HCT116 (cell line): Measurements from ENCODE around the gene IFITM5. TPM values are rescaled to one million over a fixed set of nuclear protein-coding genes. Genes with fewer than 3 reads are reported as not detected.
A peak's percentile ranks its signal among the peaks of the same experiment; 100 is the strongest.

ENCODE experiments used
- ATAC-seq: fragments of 200-7000 bp; cut with Tn5 transposase; 2 replicates; pipeline ENCODE4 v1.9.1; 2020; ENCODE audit warnings: mild to moderate bottlenecking, moderate library complexity
- BruUV-seq: library from RNA; stranded (reverse); fragments of 400-500 nt; replicated peaks from 2 replicates; lab custom pipeline; 2021; lab: Mats Ljungman, UMichigan
- CTCF ChIA-PET: fragments of 300-600 bp; sonication (Branson Sonifier 250); formaldehyde crosslinking; loops from one replicate; lab custom pipeline; 2021; ENCODE audit warnings: antibody characterized with exemption; lab: Charles Lee
- POLR2A ChIA-PET: fragments of 300-600, 350-600 bp; sonication (Branson Sonifier 250); formaldehyde crosslinking; loops from one replicate; lab custom pipeline; 2021; ENCODE audit warnings: antibody characterized with exemption; lab: Charles Lee
- RAD21 ChIA-PET, 2 experiments: fragments of 300-600 bp; sonication (Branson Sonifier 250); formaldehyde crosslinking; loops; one replicate each; lab custom pipeline; 2023; ENCODE audit warnings: low total read pairs in 2 of 2; ENCODE audit not compliant: uncharacterized antibody in 2 of 2, unreplicated experiment in 2 of 2, low non-redundant PET in 1 of 2; lab: Charles Lee
- DNase-seq: peaks from one replicate; pipeline ENCODE4 v3.0.0-alpha.2; 2010; ENCODE audit warnings: low read depth, low spot score
- H2AFZ ChIP-seq: fragments of 200-600 bp; shearing (Covaris generic), sonication (generic); 2 replicates; pipeline ENCODE4 v1.6.1; 2017; ENCODE audit warnings: low read depth, mixed run types, mixed read lengths, antibody characterized with exemption, low read length; ENCODE audit not compliant: poor library complexity, severe bottlenecking
- H3K27ac ChIP-seq: 2 replicates; pipeline ENCODE4 v1.5.1; 2012; ENCODE audit warnings: low read depth, low read length
- H3K27me3 ChIP-seq: fragments of 200-600 bp; sonication (generic); 2 replicates; pipeline ENCODE4 v1.6.1; 2016; ENCODE audit warnings: mixed run types, low read length, mixed read lengths; ENCODE audit not compliant: insufficient read depth
- H3K36me3 ChIP-seq, 2 experiments: fragments of 200-500 bp in 1 of 2; fragments of 200-600 bp in 1 of 2; sonication (Bioruptor generic) in 1 of 2; sonication (generic) in 1 of 2; 2 replicates each; pipeline versions ENCODE4 v1.5.1 to v1.6.1; 2014 to 2016; ENCODE audit warnings: low read length in 2 of 2, inconsistent platforms in 1 of 2, mixed read lengths in 1 of 2, mixed run types in 1 of 2; ENCODE audit not compliant: insufficient read depth in 2 of 2, control insufficient read depth in 1 of 2
- H3K4me1 ChIP-seq, 2 experiments: fragments of 200-600 bp in 1 of 2; sonication (generic) in 1 of 2; 2 replicates each; pipeline versions ENCODE4 v1.5.1 to v1.6.1; 2012 to 2017; ENCODE audit warnings: low read length in 2 of 2, inconsistent platforms in 1 of 2, mild to moderate bottlenecking in 1 of 2, mixed read lengths in 1 of 2, mixed run types in 1 of 2, moderate library complexity in 1 of 2; ENCODE audit not compliant: insufficient read depth in 2 of 2, control insufficient read depth in 1 of 2
- H3K4me2 ChIP-seq: fragments of 200-600 bp; sonication (generic); 2 replicates; pipeline ENCODE4 v1.6.1; 2017; ENCODE audit warnings: mixed run types, low read length, mixed read lengths
- H3K4me3 ChIP-seq, 2 experiments: fragments of 200-600 bp in 1 of 2; sonication (generic) in 1 of 2; replicated peaks in 1 of 2; 2 replicates each; pipeline ENCODE4 v1.5.1; 2011 to 2016; ENCODE audit warnings: low read length in 2 of 2, control low read depth in 1 of 2, low read depth in 1 of 2, mild to moderate bottlenecking in 1 of 2, mixed read lengths in 1 of 2, mixed run types in 1 of 2
- H3K79me2 ChIP-seq: fragments of 200-600 bp; sonication (generic); 2 replicates; pipeline ENCODE4 v1.6.1; 2017; ENCODE audit warnings: mild to moderate bottlenecking, mixed run types, low read length, moderate library complexity, mixed read lengths; ENCODE audit not compliant: insufficient read depth
- H3K9ac ChIP-seq: fragments of 200-600 bp; sonication (generic); 2 replicates; pipeline ENCODE4 v1.6.1; 2016; ENCODE audit warnings: low read length, mixed read lengths
- H3K9me2 ChIP-seq: fragments of 200-600 bp; sonication (generic), shearing (Covaris generic); 2 replicates; pipeline ENCODE4 v1.6.1; 2017; ENCODE audit warnings: mixed run types, mild to moderate bottlenecking, moderate library complexity; ENCODE audit not compliant: insufficient read depth
- H3K9me3 ChIP-seq, 2 experiments: fragments of 200-500 bp in 1 of 2; fragments of 200-600 bp in 1 of 2; sonication (Bioruptor generic) in 1 of 2; sonication (generic) in 1 of 2; 2 replicates each; pipeline ENCODE4 v1.6.1; 2014 to 2017; ENCODE audit warnings: low read length in 2 of 2, mixed read lengths in 2 of 2, inconsistent platforms in 1 of 2, low read depth in 1 of 2, mild to moderate bottlenecking in 1 of 2, mixed run types in 1 of 2, moderate library complexity in 1 of 2; ENCODE audit not compliant: control insufficient read depth in 1 of 2, insufficient read depth in 1 of 2
- H4K20me1 ChIP-seq: fragments of 200-600 bp; sonication (generic), shearing (Covaris generic); 2 replicates; pipeline ENCODE4 v1.6.1; 2017; ENCODE audit warnings: mixed run types, mild to moderate bottlenecking, moderate library complexity; ENCODE audit not compliant: insufficient read depth
- CBX3 ChIP-seq: IDR thresholded peaks from 2 replicates; pipeline ENCODE4 v1.6.1; 2012; ENCODE audit warnings: low read depth
- CEBPB ChIP-seq: IDR thresholded peaks from 2 replicates; pipeline ENCODE4 v1.6.1; 2012; ENCODE audit warnings: low read depth
- CTCF ChIP-seq, 3 experiments: fragments of 200-600 bp in 1 of 3; sonication (generic) in 1 of 3; IDR thresholded peaks in 2 of 3; conservative IDR thresholded peaks in 1 of 3; 2 replicates each; pipeline ENCODE4 v1.5.1; 2012 to 2017; ENCODE audit warnings: low read depth in 2 of 3, low read length in 2 of 3, antibody characterized with exemption in 1 of 3, borderline replicate concordance in 1 of 3, control low read depth in 1 of 3, mild to moderate bottlenecking in 1 of 3, mixed read lengths in 1 of 3, mixed run types in 1 of 3, moderate library complexity in 1 of 3; ENCODE audit not compliant: insufficient read depth in 1 of 3
- ELF1 ChIP-seq: IDR thresholded peaks from 2 replicates; pipeline ENCODE4 v1.6.1; 2012; ENCODE audit warnings: low read depth, borderline replicate concordance
- EZH2phosphoT487 ChIP-seq: fragments of 200-600 bp; IDR thresholded peaks from 2 replicates; pipeline ENCODE4 v1.6.1; 2018; ENCODE audit warnings: antibody characterized with exemption, borderline replicate concordance
- FOSL1 ChIP-seq: IDR thresholded peaks from 2 replicates; pipeline ENCODE4 v1.6.1; 2012; ENCODE audit warnings: low read depth
- JUND ChIP-seq: IDR thresholded peaks from 2 replicates; pipeline ENCODE4 v1.6.1; 2012
- POLR2A ChIP-seq: IDR thresholded peaks from 2 replicates; pipeline ENCODE4 v1.7.0; 2011; ENCODE audit warnings: borderline replicate concordance; ENCODE audit not compliant: insufficient read depth, insufficient read length; ENCODE audit errors: extremely low read depth
- SIN3A ChIP-seq: IDR thresholded peaks from 2 replicates; pipeline ENCODE4 v1.6.1; 2012; ENCODE audit warnings: low read depth
- YY1 ChIP-seq: IDR thresholded peaks from 2 replicates; pipeline ENCODE4 v1.6.1; 2011; ENCODE audit warnings: low read length, low read depth, moderate library complexity, mild to moderate bottlenecking; ENCODE audit not compliant: insufficient replicate concordance; ENCODE audit errors: extremely low read depth
- ZFX ChIP-seq: fragments of 450-650 bp; IDR thresholded peaks from 2 replicates; pipeline ENCODE4 v1.6.1; 2017
- intact Hi-C: fragments of 100-400 bp; cut with micrococcal nuclease; formaldehyde crosslinking; loops from 2 replicates; pipeline ENCODE4 v1.10.0; 2022
- total RNA-seq: library from RNA; stranded (reverse); gene quantifications from one replicate; pipeline ENCODE4 v1.2.1, GENCODE V29; 2021; ENCODE audit not compliant: unreplicated experiment
- TF ChIP-seq, protein P1 (sequence below): IDR thresholded peaks from 2 replicates; pipeline ENCODE4 v1.6.1; 2011; ENCODE audit warnings: mild to moderate bottlenecking, low read length, moderate library complexity; ENCODE audit not compliant: insufficient replicate concordance; ENCODE audit errors: extremely low read depth
- TF ChIP-seq, protein P2 (sequence below): IDR thresholded peaks from 2 replicates; pipeline ENCODE4 v1.6.1; 2012

IFITM5 gene
- total RNA-seq, 1 experiment from 2014 or later: not detected

DNA sequence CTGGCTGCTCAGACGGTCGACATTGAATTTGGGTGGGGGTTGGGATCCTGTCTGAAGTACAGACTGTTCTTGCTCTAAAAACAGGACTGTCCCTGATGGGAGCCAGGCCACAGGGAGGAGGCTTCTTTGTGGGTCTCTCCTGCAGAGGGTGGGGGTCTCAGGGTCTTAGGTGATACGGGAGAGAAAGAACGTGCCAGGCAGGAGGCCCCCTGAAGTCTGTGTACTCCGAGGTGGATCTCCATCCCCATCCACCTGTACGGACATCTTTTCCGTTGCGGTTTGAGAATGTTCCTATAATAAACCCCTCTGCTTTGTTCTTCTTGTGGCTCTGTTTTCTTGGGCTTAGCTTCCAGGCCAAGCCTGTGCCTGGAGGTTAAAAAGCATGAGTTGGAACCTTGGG, 46.7 kb downstream of the IFITM5 start:
- no peak for ATAC-seq
- no peak for TF ChIP-seq SIN3A
- TF ChIP-seq, protein P1, sequence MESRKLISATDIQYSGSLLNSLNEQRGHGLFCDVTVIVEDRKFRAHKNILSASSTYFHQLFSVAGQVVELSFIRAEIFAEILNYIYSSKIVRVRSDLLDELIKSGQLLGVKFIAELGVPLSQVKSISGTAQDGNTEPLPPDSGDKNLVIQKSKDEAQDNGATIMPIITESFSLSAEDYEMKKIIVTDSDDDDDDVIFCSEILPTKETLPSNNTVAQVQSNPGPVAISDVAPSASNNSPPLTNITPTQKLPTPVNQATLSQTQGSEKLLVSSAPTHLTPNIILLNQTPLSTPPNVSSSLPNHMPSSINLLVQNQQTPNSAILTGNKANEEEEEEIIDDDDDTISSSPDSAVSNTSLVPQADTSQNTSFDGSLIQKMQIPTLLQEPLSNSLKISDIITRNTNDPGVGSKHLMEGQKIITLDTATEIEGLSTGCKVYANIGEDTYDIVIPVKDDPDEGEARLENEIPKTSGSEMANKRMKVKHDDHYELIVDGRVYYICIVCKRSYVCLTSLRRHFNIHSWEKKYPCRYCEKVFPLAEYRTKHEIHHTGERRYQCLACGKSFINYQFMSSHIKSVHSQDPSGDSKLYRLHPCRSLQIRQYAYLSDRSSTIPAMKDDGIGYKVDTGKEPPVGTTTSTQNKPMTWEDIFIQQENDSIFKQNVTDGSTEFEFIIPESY: no peak
- no peak for TF ChIP-seq JUND
- TF ChIP-seq YY1: no peak
- TF ChIP-seq ELF1: no peak
- no peak for TF ChIP-seq CBX3
- TF ChIP-seq, protein P2, sequence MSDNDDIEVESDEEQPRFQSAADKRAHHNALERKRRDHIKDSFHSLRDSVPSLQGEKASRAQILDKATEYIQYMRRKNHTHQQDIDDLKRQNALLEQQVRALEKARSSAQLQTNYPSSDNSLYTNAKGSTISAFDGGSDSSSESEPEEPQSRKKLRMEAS: no peak
- no peak for TF ChIP-seq CTCF (IDR thresholded peaks at IDR 0.05 in 2 of 3, conservative IDR thresholded peaks at IDR 0.05 in 1 of 3; ENCODE audit: borderline replicate concordance in 1 of 3, insufficient read depth in 1 of 3, low read depth in 2 of 3, low read length in 2 of 3)
- TF ChIP-seq FOSL1: no peak
- TF ChIP-seq ZFX: no peak
- TF ChIP-seq EZH2phosphoT487: no peak
- no peak for TF ChIP-seq CEBPB
- no peak for TF ChIP-seq POLR2A
- TF ChIP-seq, all 23 proteins: peak for 0
- Histone ChIP-seq H3K9me2 (no peaks in the 10 kb centered on the region), H3K9me3 (no peaks in the 10 kb centered on the region), H3K27me3 (no peaks in the 10 kb centered on the region), H3K4me3 (no peak overlapping the region), H3K36me3 (peaks cover 44 to 48% of the 10 kb centered on the region in 2 experiments), H2AFZ (no peak overlapping the region), H4K20me1 (no peaks in the 10 kb centered on the region), H3K27ac (no peak overlapping the region), H3K4me1 (no peaks in the 10 kb centered on the region), H3K4me2 (no peak overlapping the region), H3K9ac (no peak overlapping the region), H3K79me2 (no peaks in the 10 kb centered on the region)
- intact Hi-C loops: no loop called here
- TSS peak; percentile 56 for BruUV-seq
- POLR2A ChIA-PET: no interaction called here
- DNase-seq: no peak
- RAD21 ChIA-PET: no interaction called here
- CTCF ChIA-PET: no interaction called here
